Suppressor macrophage (primary cell): ENCODE results near the gene MINK1.
"Not testable (repeated sequence)": the region's sequence is repeated elsewhere in the genome, so short reads cannot be mapped to it uniquely, and the experiment has no call there.

Source experiments
- DNase-seq, 4 experiments: peaks; one replicate each; pipeline ENCODE4 v3.0.0-alpha.2; 2020 to 2022

Gene MINK1

GRCh38 chr17:4811471-4811870 lies 21.7 kb upstream of the MINK1 start:
- DNase-seq, result no peak

GRCh38 chr17:4812690-4813089 lies 20.4 kb upstream of the MINK1 start:
- DNase-seq, result no peak

- peak in 1 of 4 experiments; percentile 26 for DNase-seq
These were observed 18.0 kb upstream of the MINK1 start for GRCh38 chr17:4815043-4815675.

GRCh38 chr17:4816826-4817225 lies 16.3 kb upstream of the MINK1 start:
- DNase-seq, result no peak

- DNase-seq, result no peak
These were observed 14.9 kb upstream of the MINK1 start for GRCh38 chr17:4818276-4818675.

GRCh38 chr17:4822835-4823234 lies 10.3 kb upstream of the MINK1 start:
- DNase-seq, result no peak

GRCh38 chr17:4823373-4824089 lies 9.6 kb upstream of the MINK1 start:
- DNase-seq, result no peak

GRCh38 chr17:4827399-4827798 lies 5.7 kb upstream of the MINK1 start:
- DNase-seq, result no peak

GRCh38 chr17:4832829-4833177 lies 337 bp upstream of the MINK1 start:
- not testable (repeated sequence) for DNase-seq

- DNase-seq, result peak; percentile 74 to 84 (median 76)
These were observed 971 bp downstream of the MINK1 start for GRCh38 chr17:4833941-4834680.

- no peak for DNase-seq
These were observed 1.5 kb downstream of the MINK1 start for GRCh38 chr17:4834681-4835020.

- no peak for DNase-seq
These were observed 3.1 kb downstream of the MINK1 start for GRCh38 chr17:4836221-4836620.

GRCh38 chr17:4837471-4838308 lies 4.5 kb downstream of the MINK1 start:
- no peak for DNase-seq

- DNase-seq, result no peak
These were observed 5.2 kb downstream of the MINK1 start for GRCh38 chr17:4838309-4838785.

GRCh38 chr17:4839221-4839620 lies 6.1 kb downstream of the MINK1 start:
- no peak for DNase-seq

GRCh38 chr17:4839965-4840892 lies 7.1 kb downstream of the MINK1 start:
- DNase-seq, result no peak

GRCh38 chr17:4840893-4841242 lies 7.7 kb downstream of the MINK1 start:
- DNase-seq, result no peak

GRCh38 chr17:4842376-4842775 lies 9.2 kb downstream of the MINK1 start:
- DNase-seq, result peak in 1 of 4 experiments; percentile 23

- peak in 3 of 4 experiments; percentile 21 to 44 (median 41) for DNase-seq
These were observed 10.3 kb downstream of the MINK1 start for GRCh38 chr17:4843321-4844000.

GRCh38 chr17:4845118-4845517 lies 12.0 kb downstream of the MINK1 start:
- peak; percentile 84 to 92 (median 88) for DNase-seq
